HL-60/S4 treated with retinoic acid at 250 ng/mL for 4 days and 3 days (cell line): ENCODE measurements around the gene FOXO4.

Source experiments
- in situ Hi-C: fragments of 300-500 bp; cut with MboI; formaldehyde crosslinking; loops from 2 replicates; pipeline ENCODE4 v1.7.0; 2022; ENCODE audit warnings: low sequenced_read_pairs

The FOXO4 gene

DNA sequence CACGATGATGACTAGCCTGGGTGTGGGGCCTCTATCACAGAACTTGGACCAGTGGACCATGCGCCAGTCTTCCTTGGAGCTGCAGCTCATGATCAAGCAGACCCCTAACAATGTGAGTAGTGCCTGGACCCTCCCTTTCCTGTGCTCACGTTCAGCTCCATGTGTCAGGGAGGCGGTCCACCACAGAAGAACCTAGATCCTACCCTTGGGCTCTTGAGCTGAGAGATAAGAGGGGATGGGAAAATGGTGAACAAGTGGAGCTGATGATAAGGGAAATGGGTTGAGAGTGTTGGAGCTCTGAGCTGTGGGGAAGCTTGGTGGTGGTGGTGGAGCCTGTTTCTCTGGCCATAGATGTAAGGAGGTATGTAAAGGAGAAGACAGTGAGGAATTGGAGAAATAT is 35.9 kb downstream of the FOXO4 start:
- in situ Hi-C loops = no loop called here

DNA sequence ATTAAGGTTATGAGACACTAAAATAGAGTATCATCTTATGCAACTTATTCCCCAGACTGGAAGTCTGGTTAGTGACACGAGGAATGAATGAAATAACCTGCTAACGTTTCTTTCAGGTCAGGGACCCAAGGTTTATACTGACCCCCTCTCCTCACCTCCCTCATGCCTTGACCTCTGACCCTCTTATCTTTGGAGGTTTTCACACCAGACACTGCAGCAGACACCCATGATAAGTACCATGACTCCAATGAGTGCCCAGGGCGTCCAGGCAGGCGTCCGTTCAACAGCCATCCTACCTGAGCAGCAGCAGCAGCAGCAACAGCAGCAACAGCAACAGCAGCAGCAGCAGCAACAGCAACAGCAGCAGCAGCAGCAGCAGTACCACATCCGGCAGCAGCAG is 44.8 kb downstream of the FOXO4 start:
- in situ Hi-C loops = no loop called here

DNA sequence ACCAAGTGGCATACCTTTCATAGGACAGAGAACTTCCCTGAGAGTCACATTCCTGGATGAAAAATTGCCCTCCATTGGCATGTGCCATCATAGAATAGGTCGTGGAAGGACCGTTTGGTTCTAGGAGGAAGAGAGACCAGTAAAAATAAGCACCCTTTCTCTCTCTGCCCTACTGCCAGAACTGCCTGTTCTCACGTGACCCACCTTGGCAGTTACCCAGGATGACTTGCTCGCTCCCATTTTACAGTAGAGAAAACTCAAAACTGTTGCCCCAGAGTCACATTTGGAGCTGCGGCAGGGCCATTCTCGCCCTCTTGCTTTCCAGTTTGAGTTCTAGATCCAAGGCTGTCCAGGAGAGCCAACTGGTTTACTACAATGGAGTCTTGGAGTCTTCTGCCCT is 47.9 kb downstream of the FOXO4 start:
- in situ Hi-C loops = no loop called here

DNA sequence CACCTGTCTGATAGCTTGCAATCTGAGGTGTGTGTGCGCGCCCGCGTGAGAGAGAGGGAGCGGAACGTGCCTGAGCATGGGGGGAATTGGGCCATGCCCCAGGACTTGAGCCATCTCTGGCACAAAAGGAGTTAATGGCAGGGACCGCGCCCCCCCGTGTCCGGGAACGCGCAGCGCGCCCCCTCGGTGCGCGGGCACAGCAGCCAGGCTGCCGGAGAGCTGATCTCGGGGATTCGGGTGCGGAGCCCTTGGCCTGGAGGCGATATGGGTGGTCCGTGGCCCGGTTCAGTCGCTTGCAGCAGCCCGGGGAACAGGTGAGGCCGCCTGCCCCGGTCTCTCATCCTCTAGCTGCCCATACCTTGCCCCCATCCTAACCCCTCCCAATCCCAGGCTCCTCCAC is 49.0 kb downstream of the FOXO4 start, which contains the start of gene NLGN3:
TSS of gene NLGN3 (plus strand) at position 191 of the 400 bp plus-strand sequence. CDS start 2,909 bp downstream, outside the sequence.
- in situ Hi-C loops = no loop called here

DNA sequence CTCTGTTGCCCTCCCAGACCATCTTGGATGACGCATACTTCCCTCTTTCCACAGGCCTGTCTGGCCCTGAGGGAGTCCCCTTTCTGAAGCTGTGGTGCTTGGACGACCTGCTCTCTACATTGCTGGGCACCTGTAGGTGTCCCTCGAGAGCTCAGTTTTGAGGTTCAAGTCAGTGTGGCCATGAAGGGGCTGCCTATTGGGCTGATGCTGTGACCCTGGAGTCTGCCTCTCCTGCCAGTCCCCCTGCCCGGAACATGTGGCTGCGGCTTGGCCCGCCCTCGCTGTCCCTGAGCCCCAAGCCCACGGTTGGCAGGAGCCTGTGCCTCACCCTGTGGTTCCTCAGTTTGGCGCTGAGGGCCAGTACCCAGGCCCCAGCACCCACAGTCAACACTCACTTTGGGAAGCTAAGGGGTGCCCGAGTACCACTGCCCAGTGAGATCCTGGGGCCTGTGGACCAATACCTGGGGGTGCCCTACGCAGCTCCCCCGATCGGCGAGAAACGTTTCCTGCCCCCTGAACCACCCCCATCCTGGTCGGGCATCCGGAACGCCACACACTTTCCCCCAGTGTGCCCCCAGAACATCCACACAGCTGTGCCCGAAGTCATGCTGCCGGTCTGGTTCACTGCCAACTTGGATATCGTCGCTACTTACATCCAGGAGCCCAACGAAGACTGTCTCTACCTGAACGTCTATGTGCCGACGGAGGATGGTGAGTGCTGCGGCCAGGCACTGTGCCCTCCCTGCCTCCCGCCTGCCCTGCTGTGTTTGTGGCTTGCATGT is 52.0 kb downstream of the FOXO4 start:
- in situ Hi-C loops = no loop called here

DNA sequence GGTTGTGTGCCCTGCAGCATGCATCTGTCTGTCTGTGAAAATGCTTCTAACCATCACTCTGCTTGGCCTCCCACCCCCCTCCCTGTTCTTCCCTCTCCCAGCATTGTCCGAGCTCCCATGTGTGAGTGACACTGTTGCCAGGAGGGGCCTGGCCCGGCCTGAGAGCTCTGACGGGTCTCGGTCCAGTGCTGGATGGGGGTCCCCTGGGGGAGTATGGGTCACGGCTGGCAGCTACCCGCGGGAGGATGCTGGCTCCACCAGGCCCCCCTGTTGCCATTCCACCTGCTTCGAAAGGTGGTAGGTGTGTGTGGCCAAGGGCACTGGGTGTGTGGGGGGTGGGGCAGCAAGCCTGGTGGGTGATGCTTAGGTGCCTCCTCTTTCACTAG is 52.6 kb downstream of the FOXO4 start:
- in situ Hi-C loops = no loop called here

DNA sequence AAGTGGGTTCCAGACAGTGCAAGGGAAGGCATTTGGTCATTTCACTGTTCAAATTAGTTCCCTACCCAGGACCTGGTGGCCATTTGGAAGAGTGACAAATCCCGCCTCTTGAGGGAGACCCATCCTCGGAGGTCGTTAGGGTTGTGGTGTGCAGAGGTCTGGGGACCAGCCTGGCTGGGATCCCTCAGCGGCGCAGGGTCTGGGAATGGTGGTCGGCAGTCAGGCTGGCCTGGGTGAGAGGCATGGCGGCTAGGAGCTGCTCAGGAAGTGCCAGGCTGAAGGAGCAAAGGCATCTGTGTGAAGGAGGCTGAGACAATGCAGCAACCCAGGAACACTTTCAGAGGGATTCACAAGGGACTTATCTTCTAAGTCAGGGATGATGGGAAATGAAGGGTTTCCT is 55.7 kb downstream of the FOXO4 start:
- in situ Hi-C loops = no loop called here
